A673 (cell line): Measurements from ENCODE around the gene CLK3.
"Not testable (repeated sequence)": the region's sequence is repeated elsewhere in the genome, so short reads cannot be mapped to it uniquely, and the experiment has no call there.

Experiments
- EZH2 ChIP-seq: fragments of 200-600 bp; sonication (generic); IDR thresholded peaks from 2 replicates; pipeline ENCODE4 v1.6.1; 2017; ENCODE audit warnings: borderline replicate concordance, low read depth, mild to moderate bottlenecking, mixed read lengths, antibody characterized with exemption, low read length; ENCODE audit not compliant: poor library complexity, severe bottlenecking
- TF ChIP-seq, protein P1 (sequence below): fragments of 300-800, 200-600 bp; sonication (generic); conservative IDR thresholded peaks from 2 replicates; pipeline ENCODE4 v1.5.1; 2017; ENCODE audit warnings: low read depth, mild to moderate bottlenecking, antibody characterized with exemption, low read length, moderate library complexity, mixed read lengths

GRCh38 chr15:74596736-74597135 lies 18.9 kb upstream of the CLK3 start:
- TF ChIP-seq, protein P1, sequence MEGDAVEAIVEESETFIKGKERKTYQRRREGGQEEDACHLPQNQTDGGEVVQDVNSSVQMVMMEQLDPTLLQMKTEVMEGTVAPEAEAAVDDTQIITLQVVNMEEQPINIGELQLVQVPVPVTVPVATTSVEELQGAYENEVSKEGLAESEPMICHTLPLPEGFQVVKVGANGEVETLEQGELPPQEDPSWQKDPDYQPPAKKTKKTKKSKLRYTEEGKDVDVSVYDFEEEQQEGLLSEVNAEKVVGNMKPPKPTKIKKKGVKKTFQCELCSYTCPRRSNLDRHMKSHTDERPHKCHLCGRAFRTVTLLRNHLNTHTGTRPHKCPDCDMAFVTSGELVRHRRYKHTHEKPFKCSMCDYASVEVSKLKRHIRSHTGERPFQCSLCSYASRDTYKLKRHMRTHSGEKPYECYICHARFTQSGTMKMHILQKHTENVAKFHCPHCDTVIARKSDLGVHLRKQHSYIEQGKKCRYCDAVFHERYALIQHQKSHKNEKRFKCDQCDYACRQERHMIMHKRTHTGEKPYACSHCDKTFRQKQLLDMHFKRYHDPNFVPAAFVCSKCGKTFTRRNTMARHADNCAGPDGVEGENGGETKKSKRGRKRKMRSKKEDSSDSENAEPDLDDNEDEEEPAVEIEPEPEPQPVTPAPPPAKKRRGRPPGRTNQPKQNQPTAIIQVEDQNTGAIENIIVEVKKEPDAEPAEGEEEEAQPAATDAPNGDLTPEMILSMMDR: not testable (repeated sequence)
- TF ChIP-seq EZH2: not testable (repeated sequence)
